Stomach (tissue), 9 donors: Measurements from ENCODE around the gene KCNQ1. TPM values are rescaled to one million over a fixed set of nuclear protein-coding genes. Genes with fewer than 3 reads are reported as not detected.

Experiments used
- DNase-seq, 2 donors: peaks; one replicate each; pipeline versions ENCODE4 v3.0.0 to v3.0.0-alpha.2; 2013 to 2019
- H3K27ac ChIP-seq, 5 donors: fragments of 200-600 bp in 4 of 5; sonication (generic) in 4 of 5; one replicate each; pipeline ENCODE4 v1.5.1; 2013 to 2019; ENCODE audit warnings: mild to moderate bottlenecking in 1 of 5, moderate library complexity in 1 of 5
- H3K27me3 ChIP-seq, 3 donors: fragments of 200-600 bp; sonication (generic); one replicate each; pipeline ENCODE4 v1.5.1; 2017 to 2019; ENCODE audit warnings: mixed run types in 1 of 3
- H3K36me3 ChIP-seq, 4 donors: fragments of 200-600 bp; sonication (generic); 1 replicate in 3 of 4; 2 replicates in 1 of 4; pipeline ENCODE4 v1.5.1; 2016 to 2019
- H3K4me1 ChIP-seq, 4 donors: fragments of 200-600 bp; sonication (generic); one replicate each; pipeline ENCODE4 v1.5.1; 2016 to 2019
- H3K4me3 ChIP-seq, 4 donors: fragments of 200-600 bp; sonication (generic) in 3 of 4; one replicate each; pipeline ENCODE4 v1.5.1; 2016 to 2019; ENCODE audit warnings: mild to moderate bottlenecking in 1 of 4
- H3K9me3 ChIP-seq, 4 donors: fragments of 200-600 bp; sonication (generic); one replicate each; pipeline ENCODE4 v1.5.1; 2016 to 2019
- EP300 ChIP-seq: sonication (generic); formaldehyde crosslinking; IDR thresholded peaks from one replicate; pipeline ENCODE4 v1.6.1; 2017; ENCODE audit warnings: antibody characterized with exemption
- POLR2A ChIP-seq, 4 donors: fragments of 450-650 bp; IDR thresholded peaks; one replicate each; pipeline ENCODE4 v1.6.1; 2016; ENCODE audit warnings: antibody characterized with exemption in 4 of 4, control low read depth in 2 of 4, mild to moderate bottlenecking in 1 of 4, moderate library complexity in 1 of 4
- POLR2AphosphoS5 ChIP-seq, 3 donors: sonication (generic); formaldehyde crosslinking; IDR thresholded peaks; one replicate each; pipeline ENCODE4 v1.6.1; 2016; ENCODE audit warnings: antibody characterized with exemption in 3 of 3
- WGBS, 5 donors: extraction: QIAGEN DNeasy Blood & Tissue Kit in 3 of 5; methylation state at CpG; one replicate each; pipeline versions ENCODE4 v1.1.5 to v1.1.7; 2013 to 2018; 5-methylcytosine and 5-hydroxymethylcytosine counted together
- intact Hi-C: fragments of 100-400 bp; cut with DNase I; formaldehyde crosslinking; loops from one replicate; pipeline ENCODE4 v1.15.1; 2023; ENCODE audit warnings: low total_unique reads
- polyA plus RNA-seq, 3 donors: library from polyadenylated mRNA; stranded (reverse); fragments of 200-250 nt; gene quantifications; one replicate each; pipeline ENCODE4 v1.2.3, GENCODE V29; 2013
- total RNA-seq, 5 donors: library from RNA; depleted of rRNA; stranded (reverse); fragments of >200 nt; gene quantifications; one replicate each; pipeline versions ENCODE4 v1.1.0 to v1.2.3, GENCODE V29; 2014 to 2016
- TF ChIP-seq, protein P1 (sequence below), 7 experiments: fragments of 450-650 bp in 4 of 7; fragments of 200-600 bp in 3 of 7; sonication (generic) in 3 of 7; IDR thresholded peaks; one replicate each; pipeline ENCODE4 v1.5.1; 2016 to 2019; ENCODE audit warnings: antibody characterized with exemption in 7 of 7, control low read depth in 2 of 7, mild to moderate bottlenecking in 1 of 7
- donor health status: healthy with polysubstance abuse.
- donor health status: Bipolar disorder and iron deficiency.
- donor health status: healthy.

KCNQ1 gene
- total and polyA plus RNA-seq, 8 donors: 12.1 to 155 (median 49.0) TPM

- peaks cover 0 to 24% (median 0%) of the 10 kb centered on the region in 3 donors for H3K27me3 ChIP-seq
- intact Hi-C loops: loop anchor here (5.0 kb wide), 1 partner anchor 95 kb away; no protein-coding TSS in a partner anchor
- DNase-seq: peak; percentile 86 to 87
- H3K36me3 ChIP-seq: peaks cover 0 to 16% (median 2%) of the 10 kb centered on the region in 4 donors
- no peak for TF ChIP-seq POLR2A (IDR thresholded peaks at IDR 0.05)
- peak in 1 of 3 donors; percentile 48 for TF ChIP-seq POLR2AphosphoS5 (IDR thresholded peaks at IDR 0.05)
- TF ChIP-seq, protein P1, sequence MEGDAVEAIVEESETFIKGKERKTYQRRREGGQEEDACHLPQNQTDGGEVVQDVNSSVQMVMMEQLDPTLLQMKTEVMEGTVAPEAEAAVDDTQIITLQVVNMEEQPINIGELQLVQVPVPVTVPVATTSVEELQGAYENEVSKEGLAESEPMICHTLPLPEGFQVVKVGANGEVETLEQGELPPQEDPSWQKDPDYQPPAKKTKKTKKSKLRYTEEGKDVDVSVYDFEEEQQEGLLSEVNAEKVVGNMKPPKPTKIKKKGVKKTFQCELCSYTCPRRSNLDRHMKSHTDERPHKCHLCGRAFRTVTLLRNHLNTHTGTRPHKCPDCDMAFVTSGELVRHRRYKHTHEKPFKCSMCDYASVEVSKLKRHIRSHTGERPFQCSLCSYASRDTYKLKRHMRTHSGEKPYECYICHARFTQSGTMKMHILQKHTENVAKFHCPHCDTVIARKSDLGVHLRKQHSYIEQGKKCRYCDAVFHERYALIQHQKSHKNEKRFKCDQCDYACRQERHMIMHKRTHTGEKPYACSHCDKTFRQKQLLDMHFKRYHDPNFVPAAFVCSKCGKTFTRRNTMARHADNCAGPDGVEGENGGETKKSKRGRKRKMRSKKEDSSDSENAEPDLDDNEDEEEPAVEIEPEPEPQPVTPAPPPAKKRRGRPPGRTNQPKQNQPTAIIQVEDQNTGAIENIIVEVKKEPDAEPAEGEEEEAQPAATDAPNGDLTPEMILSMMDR (IDR thresholded peaks at IDR 0.05): peak in 5 of 7 experiments; percentile 15 to 67 (median 33)
- TF ChIP-seq EP300: no peak
- peak overlapping the region in 3 of 4 donors; percentile 13 to 35 (median 23) for H3K4me3 ChIP-seq
- 17 to 32% (median 22%) methylated on average over 16 to 25 of the region's 25 CpGs for WGBS, 5 donors
- peaks cover 37 to 46% (median 41%) of the 10 kb centered on the region in 4 donors for H3K4me1 ChIP-seq
- H3K9me3 ChIP-seq: no peaks in the 10 kb centered on the region
- peak overlapping the region; percentile 71 to 89 (median 80) for H3K27ac ChIP-seq
These were observed 82.1 kb downstream of the KCNQ1 start for GRCh38 chr11:2526808-2527381.

- Histone ChIP-seq H3K4me3 (no peak overlapping the region), H3K36me3 (peaks cover 0 to 16% (median 2%) of the 10 kb centered on the region in 4 donors), H3K9me3 (no peaks in the 10 kb centered on the region), H3K27me3 (peaks cover 0 to 24% (median 0%) of the 10 kb centered on the region in 3 donors), H3K27ac (peak overlapping the region; percentile 71 to 89 (median 80)), H3K4me1 (peaks cover 41 to 55% (median 48%) of the 10 kb centered on the region in 4 donors)
- intact Hi-C loops: loop anchor here (5.0 kb wide), 1 partner anchor 95 kb away; no protein-coding TSS in a partner anchor
- TF ChIP-seq POLR2A (IDR thresholded peaks at IDR 0.05) (no peak), POLR2AphosphoS5 (IDR thresholded peaks at IDR 0.05) (no peak), EP300 (no peak)
- TF ChIP-seq, protein P1 (IDR thresholded peaks at IDR 0.05): no peak
- 85 to 95% (median 91%) methylated on average over 4 to 22 of the region's 22 CpGs for whole genome bisulfite sequencing, 5 donors
- DNase-seq: no peak
These were observed 82.9 kb downstream of the KCNQ1 start for GRCh38 chr11:2527621-2528291.

DNA sequence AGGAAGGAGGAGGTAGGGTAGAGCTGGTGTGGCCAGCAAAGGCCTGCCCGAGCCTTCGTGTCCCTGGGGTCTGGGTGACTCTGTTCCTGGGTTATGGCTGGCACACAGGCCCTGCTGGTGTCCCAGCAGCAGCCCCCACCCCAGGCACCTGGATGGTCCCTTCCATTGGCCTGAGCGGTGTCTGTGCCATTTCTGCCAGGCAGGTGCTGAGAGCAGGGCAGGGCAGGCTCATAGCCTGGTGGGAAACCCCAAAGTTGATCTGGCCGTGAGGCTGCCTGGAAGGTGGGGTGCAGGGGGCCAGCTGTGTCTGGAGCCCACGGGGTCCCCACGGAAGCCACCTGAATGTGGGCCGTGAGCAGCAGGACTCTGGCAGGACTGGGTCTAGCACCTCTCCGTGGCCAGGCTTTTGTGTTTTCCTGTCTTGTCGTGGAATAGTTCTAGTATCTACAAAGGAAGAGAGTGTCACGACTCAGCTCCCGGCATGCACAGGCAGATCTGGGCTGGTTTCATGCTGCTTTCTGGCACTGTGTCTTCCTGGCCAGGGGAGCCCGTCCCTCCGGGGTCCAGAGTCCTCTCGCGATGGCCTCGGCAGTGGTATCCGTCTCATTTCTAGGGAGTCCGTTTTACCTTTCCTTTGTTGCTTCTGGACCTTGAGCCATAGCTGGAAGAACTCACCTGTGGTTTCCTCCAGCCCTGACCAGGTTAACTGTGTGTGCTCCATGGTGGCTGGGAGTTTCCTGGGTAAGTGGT is 83.7 kb downstream of the KCNQ1 start:
- no peak overlapping the region for H3K4me3 ChIP-seq
- TF ChIP-seq EP300 (no peak), POLR2A (IDR thresholded peaks at IDR 0.05) (no peak), POLR2AphosphoS5 (IDR thresholded peaks at IDR 0.05) (no peak)
- TF ChIP-seq, protein P1 (IDR thresholded peaks at IDR 0.05): no peak
- WGBS, 5 donors: 68 to 87% (median 82%) methylated on average over 13 to 18 of the region's 18 CpGs
- DNase-seq: no peak
- intact Hi-C loops: loop anchor here (5.0 kb wide), 1 partner anchor 96 kb away; no protein-coding TSS in a partner anchor
- H3K9me3 ChIP-seq: no peaks in the 10 kb centered on the region
- H3K27ac ChIP-seq: peak overlapping the region in 1 of 5 donors; percentile 7
- peaks cover 48 to 62% (median 55%) of the 10 kb centered on the region in 4 donors for H3K4me1 ChIP-seq
- H3K36me3 ChIP-seq: peaks cover 0 to 16% (median 2%) of the 10 kb centered on the region in 4 donors
- peaks cover 0 to 24% (median 0%) of the 10 kb centered on the region in 3 donors for H3K27me3 ChIP-seq

GRCh38 chr11:2529173-2529572 is 84.4 kb downstream of the KCNQ1 start:
- H3K36me3 ChIP-seq: peaks cover 0 to 16% (median 2%) of the 10 kb centered on the region in 4 donors
- 82 to 91% (median 87%) methylated on average over 10 of the region's 10 CpGs for WGBS, 5 donors
- intact Hi-C loops: loop anchor here (5.0 kb wide), 1 partner anchor 97 kb away; no protein-coding TSS in a partner anchor
- H3K27me3 ChIP-seq: peaks cover 0 to 24% (median 0%) of the 10 kb centered on the region in 3 donors
- H3K4me3 ChIP-seq: no peak overlapping the region
- TF ChIP-seq POLR2A (IDR thresholded peaks at IDR 0.05) (no peak), POLR2AphosphoS5 (IDR thresholded peaks at IDR 0.05) (no peak), EP300 (no peak)
- TF ChIP-seq, protein P1 (IDR thresholded peaks at IDR 0.05): no peak
- H3K4me1 ChIP-seq: peaks cover 50 to 67% (median 61%) of the 10 kb centered on the region in 4 donors
- no peaks in the 10 kb centered on the region for H3K9me3 ChIP-seq
- no peak overlapping the region for H3K27ac ChIP-seq
- DNase-seq: no peak
